HCEC 1CT (cell line): ENCODE data around the gene RSPO4.
"Not testable (repeated sequence)": the region's sequence is repeated elsewhere in the genome, so short reads cannot be mapped to it uniquely, and the experiment has no call there.

Experiments used
- DNase-seq: peaks from one replicate; pipeline ENCODE4 v3.0.0-alpha.2; 2017

Gene RSPO4

GRCh38 chr20:1003920-1004697, 2.0 kb upstream of the RSPO4 start:
- no peak for DNase-seq

- no peak for DNase-seq
Measured at GRCh38 chr20:1002682-1003561, 811 bp upstream of the RSPO4 start.

- no peak for DNase-seq
Measured at GRCh38 chr20:1001116-1001515, 995 bp downstream of the RSPO4 start.

GRCh38 chr20:998231-998830, 3.8 kb downstream of the RSPO4 start:
- no peak for DNase-seq

GRCh38 chr20:997486-997885, 4.6 kb downstream of the RSPO4 start:
- no peak for DNase-seq

GRCh38 chr20:997016-997415, 5.1 kb downstream of the RSPO4 start:
- no peak for DNase-seq

GRCh38 chr20:995170-995569, 6.9 kb downstream of the RSPO4 start:
- DNase-seq, result no peak

- DNase-seq, result no peak
Measured at GRCh38 chr20:992801-993535, 9.1 kb downstream of the RSPO4 start.

- DNase-seq, result no peak
Measured at GRCh38 chr20:991850-992249, 10.3 kb downstream of the RSPO4 start.

- DNase-seq, result no peak
Measured at GRCh38 chr20:990293-990959, 11.7 kb downstream of the RSPO4 start.

- DNase-seq, result no peak
Measured at GRCh38 chr20:988272-988671, 13.8 kb downstream of the RSPO4 start.

- no peak for DNase-seq
Measured at GRCh38 chr20:987677-988076, 14.4 kb downstream of the RSPO4 start.

- DNase-seq, result no peak
Measured at GRCh38 chr20:986733-987355, 15.3 kb downstream of the RSPO4 start.

GRCh38 chr20:984994-985393, 17.1 kb downstream of the RSPO4 start:
- not testable (repeated sequence) for DNase-seq

GRCh38 chr20:982754-983153, 19.4 kb downstream of the RSPO4 start:
- no peak for DNase-seq

- DNase-seq, result no peak
Measured at GRCh38 chr20:977021-977420, 25.1 kb downstream of the RSPO4 start.

- DNase-seq, result no peak
Measured at GRCh38 chr20:976033-976432, 26.1 kb downstream of the RSPO4 start.

GRCh38 chr20:973785-974194, 28.3 kb downstream of the RSPO4 start:
- DNase-seq, result peak; percentile 72

GRCh38 chr20:972256-972655, 29.9 kb downstream of the RSPO4 start:
- no peak for DNase-seq

- no peak for DNase-seq
Measured at GRCh38 chr20:971346-971745, 30.8 kb downstream of the RSPO4 start.

GRCh38 chr20:969868-970267, 32.2 kb downstream of the RSPO4 start:
- DNase-seq, result no peak
